ENCODE data around the gene TEAD4. TPM values are rescaled to one million over a fixed set of nuclear protein-coding genes. Genes with fewer than 3 reads are reported as not detected.

TEAD4 gene
- total RNA-seq, 1 experiment from 2014 or later, result 127 TPM

- Histone ChIP-seq H3K14ac (ENCODE audit: insufficient read depth, low read length) (no peak overlapping the region), H3K23ac (ENCODE audit: insufficient read length, low read depth, low read length) (no peak overlapping the region), H2AK5ac (ENCODE audit: insufficient read length, low read length) (no peak overlapping the region), H3K23me2 (ENCODE audit: insufficient read length, low read depth, low read length, poor library complexity, severe bottlenecking) (no peaks in the 10 kb centered on the region), H3K56ac (ENCODE audit: insufficient read length, low read depth, low read length) (no peak overlapping the region), H3K9ac (ENCODE audit: extremely low read depth, insufficient read length, low read length) (no peak overlapping the region), H3K27me3 (ENCODE audit: insufficient read depth, low read length) (no peaks in the 10 kb centered on the region), H3T11ph (ENCODE audit: low read length) (no peak overlapping the region), H3K4me2 (ENCODE audit: insufficient read depth, insufficient read length, low read length) (no peak overlapping the region), H3K4ac (ENCODE audit: low read depth, low read length) (no peak overlapping the region), H2AFZ (ENCODE audit: low read length) (no peak overlapping the region), H2BK15ac (ENCODE audit: low read depth, low read length) (no peak overlapping the region), H3K79me1 (ENCODE audit: insufficient read depth, low read depth, low read length, poor library complexity, severe bottlenecking) (no peaks in the 10 kb centered on the region), H4K20me1 (ENCODE audit: control insufficient read depth, insufficient read depth, insufficient read length) (no peaks in the 10 kb centered on the region), H2BK120ac (ENCODE audit: low read depth, low read length, poor library complexity, severe bottlenecking) (no peak overlapping the region), H3K9me3 (ENCODE audit: control insufficient read depth, low read depth, low read length) (no peaks in the 10 kb centered on the region), H3K27ac (ENCODE audit: insufficient read length, low read depth, low read length) (no peak overlapping the region), H3K18ac (ENCODE audit: insufficient read length, low read depth, low read length) (no peak overlapping the region), H4K8ac (replicated peaks; ENCODE audit: insufficient read length, low read depth, low read length) (no peak overlapping the region), H4K5ac (ENCODE audit: insufficient read length, low read depth, low read length) (no peak overlapping the region), H2BK12ac (ENCODE audit: insufficient read length, low read depth, low read length) (no peak overlapping the region), H2BK20ac (ENCODE audit: low read depth, low read length, poor library complexity, severe bottlenecking) (no peak overlapping the region), H4K91ac (ENCODE audit: insufficient read length, low read depth, low read length) (no peak overlapping the region), H3K79me2 (ENCODE audit: insufficient read depth, low read length) (no peaks in the 10 kb centered on the region), H3K4me1 (ENCODE audit: insufficient read depth, low read length) (no peaks in the 10 kb centered on the region), H2BK5ac (ENCODE audit: insufficient read length, low read length) (no peak overlapping the region)
- no peaks in the 10 kb centered on the region for H3K9me3 Mint-ChIP-seq
- no peak overlapping the region for H3K4me3 Mint-ChIP-seq
- no peak for DNase-seq
- H3K27ac Mint-ChIP-seq, result peak overlapping the region in 1 of 3 experiments; percentile 82; a peak in 2 of 7 replicates
- H3K27me3 Mint-ChIP-seq (ENCODE audit: low read depth), result no peaks in the 10 kb centered on the region
- H3K4me1 Mint-ChIP-seq, result 0 out of 4 replicates have a peak, but pooled peaks cover 0 to 2% of the 10 kb centered on the region in 2 experiments
- peaks cover 28 to 83% (median 28%) of the 10 kb centered on the region in 3 experiments; a peak in 6 of 7 replicates for H3K36me3 Mint-ChIP-seq (ENCODE audit: insufficient read depth in 1 of 3, low read depth in 3 of 3)
- WGBS (ENCODE audit: extremely low coverage, insufficient read length, low lambda C conversion rate), result no CpG with 5 or more reads among the region's 12 CpGs
- no peak for TF ChIP-seq CTCF (conservative IDR thresholded peaks at IDR 0.05)
These were observed 56.2 kb downstream of the TEAD4 start for GRCh38 chr12:3015356-3015755.
